ENCODE measurements around the gene WNT11.

WNT11 gene

DNA sequence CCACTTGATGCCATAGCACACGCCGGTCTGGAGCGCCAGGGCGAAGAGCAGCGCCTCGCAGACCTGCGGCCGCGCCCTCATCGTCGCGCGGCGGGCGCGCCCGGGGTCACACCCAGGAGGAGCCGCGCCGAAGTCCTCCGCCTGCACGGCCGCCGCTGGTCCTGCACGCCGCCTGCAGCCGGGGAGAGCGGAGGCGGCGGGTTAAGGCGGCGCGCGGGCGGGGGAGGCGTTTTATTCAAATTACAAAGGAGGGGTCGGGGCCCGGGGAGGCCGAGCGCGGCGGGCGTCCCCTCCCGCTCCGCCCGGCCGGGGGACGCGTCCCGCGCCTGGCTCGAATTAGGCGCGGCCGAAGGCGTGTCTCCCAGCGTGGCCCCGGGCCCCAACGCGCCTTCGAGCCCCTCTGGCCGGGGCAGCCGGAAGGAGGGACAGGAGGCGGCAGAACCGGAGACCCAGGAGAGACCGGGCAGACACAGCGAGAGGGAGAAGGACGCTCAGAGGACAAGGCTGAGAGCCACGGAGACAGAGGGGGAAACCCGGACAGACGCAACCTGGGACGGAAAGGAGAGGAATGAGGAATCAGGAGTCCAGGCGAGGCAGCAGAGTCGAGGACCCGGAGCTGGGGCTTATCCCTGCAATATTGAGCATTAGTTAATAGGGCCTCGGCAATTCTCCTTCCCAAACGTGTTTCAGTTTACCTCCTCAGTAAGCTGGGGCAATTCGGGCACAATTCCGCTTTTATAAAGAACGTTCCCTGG, at the start of gene WNT11:
Gene WNT11, minus strand, starts transcription at position 176 of the 755 bp plus-strand sequence. Its CDS starts 95 bp downstream, at position 81.
- no peak for DNase-seq (ENCODE audit: low read depth in 2 of 2)

DNA sequence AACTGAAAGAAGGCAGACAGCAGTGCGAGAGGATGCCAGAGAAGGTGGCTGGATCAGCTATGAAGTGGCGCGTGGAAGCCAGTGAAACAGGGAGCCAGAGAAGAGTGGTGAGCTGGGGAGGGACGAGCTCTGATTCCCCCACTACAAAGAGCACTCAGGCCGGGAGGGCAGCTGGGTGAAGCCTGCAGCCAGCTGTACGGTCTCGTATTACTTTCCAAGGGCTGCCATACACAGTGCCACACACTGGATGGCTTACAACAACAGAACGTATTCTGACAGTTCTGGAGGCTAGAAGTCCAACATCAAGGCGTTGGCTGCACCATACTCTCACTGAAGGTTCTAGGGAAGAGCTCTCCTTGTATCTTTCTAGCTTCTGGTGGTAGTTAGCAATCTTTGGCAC, 47.1 kb upstream of the WNT11 start:
- no peak for DNase-seq (ENCODE audit: low read depth in 2 of 2)

DNA sequence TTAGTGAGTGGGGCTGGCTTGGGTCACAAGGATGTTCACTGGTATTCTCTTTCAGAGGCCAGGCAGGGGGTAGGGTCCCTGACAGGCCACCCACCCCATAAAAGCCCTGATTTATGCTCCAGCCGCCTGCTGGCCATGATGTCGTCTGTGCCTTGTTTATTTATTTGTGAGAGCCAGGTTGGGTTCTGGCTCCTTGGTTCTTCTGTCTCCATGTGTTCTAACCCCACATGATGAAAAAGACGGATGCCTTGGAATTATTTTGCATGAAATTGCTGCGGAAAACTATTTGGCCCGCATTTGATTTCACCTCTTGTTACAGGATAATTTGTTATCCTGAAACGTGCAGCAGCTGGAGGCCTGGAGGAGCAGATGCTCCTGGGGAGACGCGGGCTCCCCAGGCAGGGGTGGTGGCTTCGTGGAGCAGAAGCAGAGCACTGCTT, 46.3 kb upstream of the WNT11 start:
- no peak for DNase-seq (ENCODE audit: low read depth in 2 of 2)

DNA sequence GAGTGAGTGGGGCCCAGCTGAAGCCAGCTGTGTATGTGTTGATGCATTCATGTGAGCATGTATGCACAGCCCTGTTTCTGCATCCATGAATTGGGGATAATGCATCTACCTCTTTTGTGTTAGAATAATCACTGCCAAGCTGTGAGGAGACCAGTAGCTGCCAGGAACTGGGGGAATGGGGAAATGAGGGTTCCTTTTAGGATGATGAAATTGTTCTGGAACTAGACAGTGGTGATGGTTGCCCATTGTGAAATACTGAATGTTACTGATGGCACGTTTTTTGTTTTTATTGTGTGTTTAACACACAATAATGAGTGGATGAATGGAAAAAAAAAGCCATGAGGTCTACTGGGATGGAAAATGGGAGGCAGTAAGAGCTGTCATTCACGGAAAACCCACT, 45.3 kb upstream of the WNT11 start:
- DNase-seq (ENCODE audit: low read depth in 2 of 2), result no peak

DNA sequence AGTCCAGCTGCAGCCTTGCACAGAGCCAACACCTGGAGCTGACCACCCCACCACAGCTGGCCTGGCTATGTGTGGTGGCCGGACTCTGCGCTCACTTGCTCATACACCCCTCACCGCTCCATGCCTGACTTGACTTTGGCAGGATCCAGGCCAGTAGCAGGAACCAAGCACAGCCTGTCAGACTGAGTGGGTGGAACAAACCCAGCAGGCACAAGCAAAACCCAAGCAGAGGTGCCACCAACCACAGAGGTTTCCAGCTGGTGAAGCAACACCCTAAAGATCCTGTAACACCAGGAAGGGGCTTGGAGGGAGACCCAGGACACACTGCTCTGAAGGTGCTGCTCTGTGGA, 44.9 kb upstream of the WNT11 start:
- DNase-seq (ENCODE audit: low read depth in 2 of 2), result no peak

DNA sequence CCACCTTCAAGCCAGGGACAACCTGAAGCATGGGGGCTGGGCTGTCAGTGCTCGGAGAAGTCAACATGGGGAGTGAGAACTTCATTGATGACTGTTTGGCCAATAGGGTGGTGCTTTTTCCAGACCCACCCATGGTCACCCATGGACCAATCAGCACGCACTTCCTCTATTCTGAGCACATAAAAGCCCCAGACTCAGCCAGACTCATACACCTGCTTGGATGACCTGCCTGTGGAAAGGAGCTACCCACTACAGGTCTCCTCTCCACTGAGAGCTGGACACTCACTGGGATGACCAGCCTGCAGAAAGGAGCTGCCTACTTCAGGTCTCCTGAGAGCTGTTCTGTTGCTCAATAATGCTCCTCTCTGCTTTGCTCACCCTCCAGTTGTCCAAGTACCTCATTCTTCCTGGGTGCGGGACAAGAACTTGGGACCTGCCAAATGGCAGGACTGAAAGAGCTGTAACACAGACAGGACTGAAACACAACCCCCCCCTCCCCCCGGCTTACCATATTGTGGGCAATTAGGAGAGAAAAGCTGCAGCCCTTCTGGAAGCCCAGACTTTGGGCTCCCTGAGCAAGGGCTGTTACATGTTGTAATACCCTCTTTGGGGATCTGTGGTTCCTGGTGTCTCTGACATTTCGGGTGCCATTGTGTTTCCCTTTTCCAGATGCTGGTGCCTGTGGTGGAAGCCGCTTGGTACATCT, 44.4 kb upstream of the WNT11 start:
- no peak for DNase-seq (ENCODE audit: low read depth in 2 of 2)

DNA sequence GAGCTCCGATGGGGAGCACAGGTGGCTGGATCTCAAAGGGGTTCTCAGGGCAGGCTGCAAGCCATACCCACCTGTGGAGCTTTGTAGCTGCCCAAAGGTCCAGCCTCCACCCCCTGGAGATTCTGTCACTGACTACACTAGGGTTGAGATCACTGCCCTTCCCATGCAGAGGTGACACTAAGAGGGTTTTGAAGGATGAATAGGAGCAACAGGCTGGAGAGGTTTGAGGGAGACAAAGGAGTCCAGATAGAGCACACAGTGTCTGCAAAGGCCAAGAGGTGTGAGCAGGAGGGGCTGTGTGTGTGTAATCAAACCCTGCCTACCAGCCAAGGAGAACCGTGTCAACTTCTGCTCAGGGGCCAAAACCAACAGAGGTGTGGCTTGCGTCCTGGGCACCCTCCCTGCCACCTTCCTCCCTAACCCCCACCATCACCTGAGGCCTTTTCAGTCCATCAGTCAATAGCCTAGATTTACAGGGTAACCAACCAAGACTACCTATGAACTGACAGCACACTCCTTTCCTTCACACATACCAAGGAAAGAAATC, 43.0 kb upstream of the WNT11 start:
- no peak for DNase-seq (ENCODE audit: low read depth in 2 of 2)

DNA sequence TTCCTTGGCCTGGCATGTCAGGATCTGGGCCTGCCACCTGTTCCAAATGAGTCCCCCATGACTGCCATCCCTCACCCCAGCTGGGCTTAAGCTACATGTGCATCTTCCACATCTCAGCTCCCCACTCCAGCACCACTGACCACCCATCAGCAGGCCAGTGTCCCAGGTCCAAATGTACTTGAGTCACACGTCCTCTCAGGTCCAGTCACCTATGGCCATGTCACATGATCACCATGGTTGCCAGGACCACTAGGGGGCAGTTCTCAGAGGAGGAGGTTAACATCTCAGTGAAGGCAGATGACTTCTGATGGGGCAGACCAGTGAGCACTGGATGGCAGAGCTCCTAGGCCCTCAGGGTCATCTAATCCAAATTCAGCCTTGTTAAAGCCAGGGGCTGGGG, 41.9 kb upstream of the WNT11 start:
- DNase-seq (ENCODE audit: low read depth in 2 of 2), result no peak

DNA sequence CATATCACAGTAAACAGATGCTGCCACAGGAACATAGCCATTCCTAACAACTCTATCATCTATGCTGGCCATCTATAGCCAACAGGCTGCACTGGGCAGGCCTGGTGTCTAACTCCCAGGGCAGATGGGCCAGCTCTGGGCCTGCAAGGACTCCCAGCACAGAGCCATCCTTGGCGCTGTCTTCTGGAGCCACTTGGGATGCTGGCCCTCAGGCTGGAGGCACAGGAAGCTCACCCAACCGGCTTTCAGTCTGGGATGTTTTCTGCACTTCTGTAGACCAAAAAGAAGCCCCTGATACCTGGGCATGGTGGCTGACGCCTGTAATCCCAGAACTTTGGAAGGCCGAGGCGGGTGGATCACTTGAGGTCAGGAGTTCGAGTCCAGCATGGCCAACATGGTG, 40.8 kb upstream of the WNT11 start:
- DNase-seq (ENCODE audit: low read depth in 2 of 2), result no peak

DNA sequence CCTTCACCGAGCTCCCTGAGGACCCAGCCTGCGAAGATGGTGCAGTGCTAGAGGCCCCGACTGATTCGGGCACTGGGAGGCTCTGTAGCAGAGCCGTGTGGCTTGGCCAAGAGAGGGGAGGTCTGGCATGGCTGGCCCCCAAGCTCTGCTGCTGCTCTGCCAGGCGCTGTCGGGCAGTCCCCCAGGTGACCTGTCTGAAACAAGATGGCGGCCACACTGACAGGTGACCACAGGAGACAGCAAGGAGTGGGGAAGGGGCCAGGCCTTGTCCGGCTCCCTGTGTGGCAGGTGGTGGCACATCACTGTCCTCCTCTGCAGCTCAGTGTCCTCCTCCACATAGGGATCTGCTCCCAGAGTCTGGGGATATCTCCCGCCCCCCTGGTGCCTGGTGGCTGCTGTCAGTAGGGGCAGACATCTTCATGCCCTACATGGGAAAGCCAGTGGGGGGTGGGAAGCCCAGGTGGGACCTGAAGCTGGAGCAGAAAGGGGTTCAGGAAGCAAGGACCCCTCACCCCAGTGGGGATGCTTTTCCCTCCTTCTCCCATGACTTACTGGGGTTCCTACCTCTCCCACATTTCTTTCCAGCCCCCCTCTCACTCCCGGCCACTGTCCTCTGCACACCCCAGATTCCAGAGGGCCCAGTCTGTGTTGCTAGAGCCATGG, 40.1 kb upstream of the WNT11 start:
- DNase-seq (ENCODE audit: low read depth in 2 of 2), result no peak

DNA sequence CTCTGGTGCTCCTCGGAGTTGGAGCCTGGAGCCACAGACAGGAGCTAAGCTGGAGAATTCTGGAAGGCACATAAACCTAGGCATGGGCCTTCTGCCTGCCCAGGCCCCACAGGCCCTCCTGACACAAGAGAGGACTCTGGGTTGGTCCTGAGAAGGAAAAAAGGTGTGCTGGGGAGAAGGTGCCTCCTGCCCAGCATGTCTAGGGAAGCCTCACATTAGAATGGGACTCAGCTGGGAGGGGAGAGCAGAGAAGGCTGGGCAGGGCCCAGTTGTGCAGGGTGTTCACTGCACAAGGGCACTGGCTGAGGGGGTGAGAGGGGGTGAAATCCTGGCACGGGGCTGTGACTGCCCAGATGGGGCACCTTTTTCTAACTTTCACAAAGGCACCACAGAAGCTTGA, 39.4 kb upstream of the WNT11 start:
- DNase-seq (ENCODE audit: low read depth in 2 of 2), result no peak

DNA sequence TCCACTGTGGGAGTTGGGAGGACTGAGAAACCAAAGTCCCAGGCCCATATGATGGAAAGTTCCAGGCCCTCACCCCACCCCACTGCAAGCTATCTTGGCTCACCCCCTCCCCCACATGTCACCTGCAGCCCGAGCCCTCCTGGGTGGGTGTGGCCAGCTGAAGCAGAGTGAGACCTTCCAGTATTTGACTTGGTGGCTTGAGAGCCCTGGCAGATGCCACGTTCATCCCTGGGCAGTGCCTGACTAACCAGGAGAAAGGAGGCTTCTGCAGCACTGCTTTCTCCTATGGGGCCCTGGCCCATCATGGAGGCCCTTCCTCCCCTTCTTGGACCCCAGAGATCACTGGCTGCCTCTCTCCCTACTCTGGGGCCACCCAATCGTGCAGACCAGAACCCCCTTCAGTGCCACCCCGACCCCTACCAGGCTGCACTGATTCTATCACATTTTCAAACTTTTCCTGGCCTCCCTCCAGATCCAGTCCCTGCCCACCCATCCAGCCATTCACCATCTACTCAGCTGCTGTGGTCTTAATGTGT, 38.1 kb upstream of the WNT11 start:
- DNase-seq (ENCODE audit: low read depth in 2 of 2), result no peak

DNA sequence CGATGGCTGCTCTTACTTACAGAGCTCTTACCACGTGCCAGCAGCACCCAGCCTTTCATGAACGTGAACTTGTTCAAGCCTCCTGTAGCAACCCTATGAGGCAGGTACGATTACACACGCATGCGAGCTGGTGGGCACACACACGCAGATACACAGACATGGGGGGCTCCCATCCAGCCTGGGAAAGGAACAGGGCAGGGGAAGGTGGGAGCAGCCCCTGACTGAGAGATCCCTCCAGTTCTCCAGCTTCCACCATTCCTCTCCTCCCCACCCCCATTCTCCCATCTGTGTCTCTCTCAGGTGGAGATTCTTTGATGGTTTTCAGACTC, 37.6 kb upstream of the WNT11 start:
- no peak for DNase-seq (ENCODE audit: low read depth in 2 of 2)

DNA sequence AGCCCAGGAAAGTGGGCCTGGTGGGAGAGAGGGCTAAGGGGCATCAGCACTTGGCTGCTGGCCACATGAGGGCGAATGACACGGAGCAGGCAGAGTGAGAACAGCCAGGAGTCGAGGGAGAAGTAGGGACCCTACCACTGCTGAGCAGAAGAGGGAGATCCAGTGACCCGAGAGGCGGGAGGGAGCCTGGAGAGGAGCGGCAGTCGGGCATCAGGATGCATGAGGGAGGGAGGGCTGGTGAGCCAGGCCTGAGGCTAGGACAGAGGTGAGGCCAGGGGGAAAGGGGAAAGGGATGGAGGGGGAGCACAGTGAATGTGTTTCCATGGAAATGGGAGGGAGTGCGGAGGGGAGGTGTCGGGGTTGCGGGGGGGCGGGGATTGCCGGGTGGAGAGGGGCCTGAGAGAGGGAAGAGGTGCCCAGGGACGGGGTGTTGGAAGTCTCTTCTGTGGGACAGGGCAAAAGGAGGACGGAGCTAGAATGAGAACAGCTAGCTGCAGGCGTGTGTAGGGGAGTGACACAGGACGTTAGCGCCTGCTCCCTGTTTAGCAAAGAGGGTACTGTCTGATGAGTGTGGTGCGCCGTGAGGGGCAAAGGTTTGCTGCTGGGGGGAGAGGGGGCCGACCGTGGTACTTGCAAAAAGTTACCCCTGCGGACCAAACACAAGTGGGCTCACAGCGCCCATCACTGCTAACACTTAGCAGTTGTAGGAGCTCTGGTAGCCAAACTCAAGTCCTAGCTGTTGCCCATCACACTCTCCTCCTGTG, 37.1 kb upstream of the WNT11 start:
- no peak for DNase-seq (ENCODE audit: low read depth in 2 of 2)

DNA sequence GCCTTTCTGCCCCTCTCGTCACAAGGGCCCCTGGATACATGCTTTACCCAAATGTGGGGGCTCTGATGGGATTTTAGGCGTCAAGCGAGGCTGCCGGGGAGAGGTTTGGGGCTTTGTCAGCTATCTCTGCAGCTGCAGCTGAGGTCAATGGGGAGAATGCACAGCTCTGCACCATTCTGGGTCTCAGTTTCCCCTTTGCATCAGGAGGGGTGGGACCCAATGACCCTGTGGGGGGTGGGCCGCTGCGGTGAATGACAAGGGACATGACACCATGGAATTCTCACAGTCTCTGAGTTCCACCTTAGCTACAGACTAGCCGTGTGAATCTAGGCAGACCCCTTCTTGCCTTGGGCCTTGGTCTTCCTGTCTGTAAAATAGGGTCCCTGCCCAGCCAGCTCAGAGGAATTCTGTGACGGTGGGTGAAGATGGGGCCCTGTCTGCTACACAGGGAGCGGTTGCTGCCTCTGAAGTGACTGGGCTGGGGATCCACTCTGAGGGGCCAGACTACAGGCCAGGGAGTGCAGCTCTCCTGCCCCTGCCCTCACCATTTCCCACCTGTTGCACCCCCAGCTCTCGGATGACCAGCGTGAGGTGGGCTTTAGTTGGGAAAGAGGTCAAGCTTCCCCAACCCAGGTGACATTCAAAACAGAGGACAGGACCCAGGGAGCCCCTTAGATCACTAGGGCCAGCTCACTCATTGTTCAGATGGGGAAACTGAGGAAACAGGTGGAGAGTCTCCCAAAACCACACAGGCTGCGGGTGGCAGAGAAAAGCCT, 35.9 kb upstream of the WNT11 start:
- no peak for DNase-seq (ENCODE audit: low read depth in 2 of 2)

DNA sequence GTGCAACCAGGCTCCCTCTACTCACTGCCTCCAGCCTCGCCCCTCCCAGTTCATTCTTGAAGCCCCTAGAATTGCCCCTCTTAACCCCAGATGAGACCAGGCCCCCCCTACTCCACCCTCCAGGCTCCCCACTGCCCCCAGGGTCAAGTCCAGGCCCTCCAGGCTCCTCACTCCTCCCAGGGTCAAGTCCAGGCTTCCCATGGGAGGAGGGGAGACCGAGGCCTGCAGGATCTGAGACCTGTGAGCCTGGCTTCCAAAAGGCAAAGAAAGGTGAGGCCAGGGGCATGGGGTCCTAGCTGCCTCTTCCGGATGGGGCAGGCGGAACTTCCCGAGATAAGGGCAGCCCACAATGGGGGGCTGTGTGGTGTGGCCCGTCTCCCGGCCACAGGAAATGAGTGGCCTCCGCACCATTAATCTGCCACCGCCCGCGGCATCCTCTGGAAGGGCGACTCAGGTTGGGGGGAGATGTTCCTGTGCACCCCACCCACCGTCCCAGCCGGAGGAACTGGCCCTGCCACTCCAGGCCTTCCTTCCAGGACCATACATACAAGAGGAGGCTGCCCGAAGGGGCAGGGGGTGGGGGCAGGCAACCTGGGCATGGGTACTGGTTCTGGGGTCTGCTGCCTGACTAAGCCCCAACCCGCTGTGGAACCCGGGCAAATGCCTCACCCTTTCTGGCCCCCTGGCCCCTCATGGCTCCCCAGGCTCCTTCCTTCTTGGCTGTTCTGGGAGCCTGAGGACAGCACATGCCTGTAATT, 35.1 kb upstream of the WNT11 start:
- DNase-seq (ENCODE audit: low read depth in 2 of 2), result no peak

DNA sequence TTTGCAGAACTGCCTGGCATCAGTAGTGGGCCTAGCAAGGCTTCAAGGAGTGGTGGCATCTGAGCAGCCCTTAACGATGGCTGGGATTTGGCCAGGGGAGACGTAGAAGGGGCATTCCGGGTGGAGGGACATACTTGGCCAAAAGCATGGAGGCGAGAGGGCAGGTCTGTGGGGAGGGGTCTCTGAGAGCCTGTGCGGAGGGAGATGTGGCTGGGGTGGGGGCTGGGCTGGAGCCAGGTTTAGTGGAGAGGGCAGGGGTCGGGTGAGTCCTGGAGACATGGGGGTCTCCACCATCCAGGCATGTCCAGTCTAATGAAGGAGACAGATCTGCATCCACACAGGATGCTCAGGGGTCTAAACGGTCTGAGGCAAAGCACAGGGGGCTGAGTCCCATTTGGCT, 34.4 kb upstream of the WNT11 start:
- no peak for DNase-seq (ENCODE audit: low read depth in 2 of 2)

DNA sequence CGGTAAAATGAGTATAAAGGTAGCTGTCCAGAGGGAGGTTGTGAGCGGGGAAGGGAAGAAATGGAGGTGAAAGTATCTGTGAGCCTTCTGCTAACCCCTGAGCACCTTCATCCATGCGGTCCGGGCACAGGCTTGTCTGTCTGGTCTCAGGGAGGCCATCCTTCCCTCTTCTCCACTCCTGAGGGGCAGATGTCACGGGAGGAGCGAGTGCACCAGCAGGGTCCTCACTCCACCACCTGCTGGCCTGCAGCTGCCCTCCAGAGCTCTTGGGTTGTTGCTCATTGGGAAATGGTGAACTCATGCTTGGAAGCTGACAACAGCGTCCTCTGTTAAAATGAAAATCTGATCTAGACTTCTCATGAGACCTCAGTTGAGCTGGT, 33.8 kb upstream of the WNT11 start:
- no peak for DNase-seq (ENCODE audit: low read depth in 2 of 2)

DNA sequence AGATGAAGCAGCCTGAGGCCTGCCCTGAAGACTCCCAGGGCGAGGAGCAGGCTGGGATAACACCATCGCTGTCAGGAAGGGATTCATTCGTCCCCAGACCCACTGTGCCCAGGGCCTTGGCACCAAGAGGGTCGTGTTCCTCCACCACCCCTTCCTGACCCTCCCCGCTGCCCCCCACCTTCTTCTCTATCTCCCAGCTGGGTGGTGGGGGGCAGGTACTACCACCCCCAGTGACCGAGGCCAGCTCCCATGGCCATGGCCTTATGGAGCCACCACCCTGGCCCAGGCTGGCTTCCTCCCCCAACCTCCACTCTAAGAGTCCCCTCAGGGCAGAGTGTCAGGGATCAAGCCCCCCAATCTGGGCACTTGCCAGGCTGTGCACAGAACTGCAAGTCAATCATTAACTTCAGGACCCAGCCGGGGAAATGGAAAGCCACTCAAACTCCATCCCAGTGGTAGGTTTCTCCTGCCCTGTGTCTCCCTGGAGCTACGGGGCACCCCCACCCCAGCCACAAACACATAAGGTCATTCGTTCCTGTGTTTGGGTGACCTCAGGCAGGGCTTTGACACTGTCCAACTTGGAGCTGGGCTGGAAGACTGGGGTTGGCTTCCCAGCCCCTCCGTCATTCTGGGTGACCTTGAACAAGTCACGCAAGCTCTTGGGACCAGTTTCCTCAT, 33.3 kb upstream of the WNT11 start:
- DNase-seq (ENCODE audit: low read depth in 2 of 2), result no peak

DNA sequence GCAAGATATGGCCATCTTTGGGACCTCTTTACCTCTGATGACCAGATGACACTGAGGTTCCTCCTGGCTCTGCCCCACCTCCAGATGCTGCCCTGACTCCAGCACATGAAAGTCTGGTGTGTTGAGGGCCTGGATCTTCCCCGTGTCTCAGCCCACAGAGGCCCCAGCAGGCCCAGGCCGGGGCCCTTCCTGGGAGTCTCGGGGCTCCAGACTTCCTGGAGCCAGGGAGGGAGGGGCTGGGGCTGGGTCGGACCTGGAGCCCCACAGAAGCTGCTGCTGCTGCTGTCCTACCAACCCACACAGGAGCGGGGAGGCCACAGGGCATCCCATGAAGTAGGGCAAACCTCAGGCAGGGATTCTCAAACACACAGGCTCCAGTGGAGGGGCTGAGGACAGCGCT, 32.2 kb upstream of the WNT11 start:
- DNase-seq (ENCODE audit: low read depth in 2 of 2), result no peak
